ENCODE measurements around the gene KRT4. TPM values are rescaled to one million over a fixed set of nuclear protein-coding genes. Genes with fewer than 3 reads are reported as not detected.
A peak's percentile ranks its signal among the peaks of the same experiment; 100 is the strongest.

The KRT4 gene
- total RNA-seq, 1 experiment from 2014 or later = not detected

GRCh38 chr12:52790427-52791270 is 23.3 kb downstream of the KRT4 start:
- Histone ChIP-seq H3K9me2 (replicated peaks; ENCODE audit: insufficient read depth, low read length) (no peaks in the 10 kb centered on the region), H3K4me2 (ENCODE audit: low read depth, low read length, poor library complexity, severe bottlenecking) (no peak overlapping the region), H3K9ac (ENCODE audit: low read length) (no peak overlapping the region), H3K9me3 (ENCODE audit: low read length) (no peaks in the 10 kb centered on the region), H3K27me3 (ENCODE audit: low read length) (no peaks in the 10 kb centered on the region), H3K36me3 (ENCODE audit: insufficient read depth, low read length) (no peaks in the 10 kb centered on the region), H2AFZ (ENCODE audit: low read length) (no peak overlapping the region), H3K4me1 (ENCODE audit: low read length) (peaks cover 5% of the 10 kb centered on the region), H3K4me3 (ENCODE audit: low read length) (no peak overlapping the region), H3K27ac (ENCODE audit: low read length) (no peak overlapping the region), H4K20me1 (ENCODE audit: insufficient read depth, low read depth, low read length) (0 out of 2 replicates have a peak, but pooled peaks cover 4% of the 10 kb centered on the region), H3K79me2 (ENCODE audit: low read length) (no peaks in the 10 kb centered on the region)
- no peak for DNase-seq

DNA sequence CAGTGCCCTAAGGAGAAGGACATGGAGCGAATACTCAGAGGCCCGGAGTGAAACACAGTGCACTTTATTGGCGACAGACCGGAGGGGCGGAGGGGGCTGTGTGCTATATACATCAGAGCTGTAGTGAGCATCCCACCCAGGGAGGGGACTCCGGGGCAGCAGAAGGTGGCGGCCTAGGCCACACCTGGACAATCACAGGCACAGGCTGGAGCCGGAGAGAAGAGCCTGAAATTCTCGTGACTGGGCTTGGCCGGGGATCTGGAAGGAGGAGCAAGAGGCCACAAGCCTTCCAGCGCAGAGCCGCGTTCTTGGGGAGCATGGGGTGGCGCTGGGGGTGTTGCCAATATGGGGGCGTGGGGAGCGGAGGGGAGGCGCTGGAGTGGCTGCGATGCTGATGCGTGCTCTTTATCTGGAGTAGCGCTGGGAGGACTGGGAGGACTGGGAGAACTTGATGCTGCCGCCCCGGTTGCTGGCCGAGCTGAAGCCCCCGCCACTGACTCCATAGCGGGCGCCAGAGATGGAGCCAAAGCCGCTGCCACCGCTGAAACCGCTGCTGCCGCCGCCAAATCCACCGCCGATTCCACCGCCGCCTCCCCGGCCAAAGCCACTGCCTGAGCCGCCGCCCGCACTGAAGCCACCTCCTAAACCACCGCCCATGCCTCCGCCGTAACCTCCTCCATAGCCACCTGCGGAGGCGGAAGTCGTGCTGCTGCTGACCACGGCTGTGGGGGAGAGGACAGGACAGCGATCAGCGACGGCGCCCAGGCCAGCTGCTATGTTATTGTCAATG is 24.1 kb downstream of the KRT4 start:
- Histone ChIP-seq H3K27ac (ENCODE audit: low read length) (no peak overlapping the region), H3K9ac (ENCODE audit: low read length) (no peak overlapping the region), H3K9me2 (replicated peaks; ENCODE audit: insufficient read depth, low read length) (no peaks in the 10 kb centered on the region), H3K27me3 (ENCODE audit: low read length) (no peaks in the 10 kb centered on the region), H3K36me3 (ENCODE audit: insufficient read depth, low read length) (no peaks in the 10 kb centered on the region), H3K79me2 (ENCODE audit: low read length) (no peaks in the 10 kb centered on the region), H2AFZ (ENCODE audit: low read length) (no peak overlapping the region), H3K9me3 (ENCODE audit: low read length) (no peaks in the 10 kb centered on the region), H3K4me3 (ENCODE audit: low read length) (no peak overlapping the region), H3K4me1 (ENCODE audit: low read length) (peaks cover 13% of the 10 kb centered on the region), H3K4me2 (ENCODE audit: low read depth, low read length, poor library complexity, severe bottlenecking) (no peak overlapping the region), H4K20me1 (ENCODE audit: insufficient read depth, low read depth, low read length) (0 out of 2 replicates have a peak, but pooled peaks cover 4% of the 10 kb centered on the region)
- DNase-seq = no peak

DNA sequence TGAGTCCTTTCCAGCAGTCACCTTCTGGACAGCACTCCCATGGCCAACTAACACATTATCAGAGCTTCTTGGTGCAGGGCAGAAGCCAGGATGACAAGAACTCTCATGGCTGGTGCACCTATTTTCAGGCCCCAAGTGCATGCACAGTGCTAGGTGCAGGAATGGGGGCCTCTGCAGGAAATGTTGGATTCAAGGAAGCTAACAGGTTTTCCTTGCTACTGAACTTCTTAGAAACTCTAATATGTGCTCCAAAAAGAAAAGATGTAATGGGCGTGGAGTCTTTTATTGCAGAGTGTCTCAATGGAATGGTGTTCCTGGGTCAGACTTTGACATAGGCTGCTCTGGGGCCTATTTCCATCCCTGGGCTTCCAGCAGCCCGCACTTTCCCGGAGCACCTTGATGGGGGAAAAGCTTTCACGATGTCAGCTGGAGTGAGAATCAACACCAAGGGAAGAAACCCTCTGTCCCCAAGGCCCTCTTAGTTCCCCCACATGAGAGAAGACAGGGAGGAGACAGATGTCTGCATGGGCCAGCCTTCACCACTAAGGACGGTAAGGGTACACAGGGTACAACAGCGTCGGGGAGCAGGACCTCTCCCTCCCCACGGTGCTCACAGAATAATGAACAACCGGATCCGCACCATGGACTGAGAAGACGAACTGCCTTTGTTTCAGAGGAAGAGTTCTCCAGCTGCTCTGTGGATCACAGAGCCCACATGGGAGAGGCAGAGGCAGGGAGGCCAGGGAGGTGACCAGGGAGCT is 24.9 kb downstream of the KRT4 start:
- H3K27ac ChIP-seq (ENCODE audit: low read length) = no peak overlapping the region
- peaks cover 15% of the 10 kb centered on the region for H3K4me1 ChIP-seq (ENCODE audit: low read length)
- H3K27me3 ChIP-seq (ENCODE audit: low read length) = no peaks in the 10 kb centered on the region
- H3K9me2 ChIP-seq (replicated peaks; ENCODE audit: insufficient read depth, low read length) = no peaks in the 10 kb centered on the region
- H3K79me2 ChIP-seq (ENCODE audit: low read length) = no peaks in the 10 kb centered on the region
- H3K36me3 ChIP-seq (ENCODE audit: insufficient read depth, low read length) = no peaks in the 10 kb centered on the region
- H4K20me1 ChIP-seq (ENCODE audit: insufficient read depth, low read depth, low read length) = 0 out of 2 replicates have a peak, but pooled peaks cover 4% of the 10 kb centered on the region
- DNase-seq = no peak
- H3K4me3 ChIP-seq (ENCODE audit: low read length) = no peak overlapping the region
- no peak overlapping the region for H3K4me2 ChIP-seq (ENCODE audit: low read depth, low read length, poor library complexity, severe bottlenecking)
- H3K9me3 ChIP-seq (ENCODE audit: low read length) = no peaks in the 10 kb centered on the region
- H3K9ac ChIP-seq (ENCODE audit: low read length) = no peak overlapping the region
- no peak overlapping the region for H2AFZ ChIP-seq (ENCODE audit: low read length)

DNA sequence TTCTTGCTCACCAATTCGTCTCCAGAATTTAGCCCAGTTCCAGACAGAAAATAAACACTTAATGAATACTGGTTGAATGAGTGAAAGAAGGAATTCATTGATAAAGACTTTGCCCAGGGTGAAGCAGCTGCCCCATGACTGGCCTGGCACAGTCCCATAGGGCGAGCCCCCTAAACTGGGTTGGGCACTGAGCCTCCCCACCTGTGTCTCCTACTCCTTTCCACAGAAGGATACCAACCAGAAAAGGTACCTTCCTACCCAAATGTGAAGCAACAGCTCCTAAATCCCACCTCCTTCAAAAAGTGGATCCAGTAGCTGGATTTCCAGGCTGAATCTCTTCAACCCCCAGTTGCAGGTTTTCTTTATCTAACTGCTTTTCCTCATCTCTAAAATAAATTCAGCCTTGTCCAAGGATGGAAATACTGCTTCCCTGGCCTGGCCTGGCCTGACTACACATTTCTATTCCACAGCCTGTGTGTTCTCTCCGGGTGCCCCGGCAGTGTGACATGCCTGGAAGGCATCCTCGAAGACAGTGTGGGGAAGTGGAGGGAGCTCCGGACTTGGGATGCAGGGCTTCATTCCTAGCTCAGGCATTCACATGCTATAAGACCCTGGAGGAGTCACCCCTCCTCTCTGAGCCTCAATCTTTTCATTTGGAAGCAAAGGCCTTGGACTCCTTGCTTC is 25.6 kb downstream of the KRT4 start:
- no peak overlapping the region for H3K4me3 ChIP-seq (ENCODE audit: low read length)
- peaks cover 21% of the 10 kb centered on the region for H3K4me1 ChIP-seq (ENCODE audit: low read length)
- no peaks in the 10 kb centered on the region for H3K36me3 ChIP-seq (ENCODE audit: insufficient read depth, low read length)
- no peak overlapping the region for H3K9ac ChIP-seq (ENCODE audit: low read length)
- DNase-seq = no peak
- 0 out of 2 replicates have a peak, but pooled peaks cover 4% of the 10 kb centered on the region for H4K20me1 ChIP-seq (ENCODE audit: insufficient read depth, low read depth, low read length)
- no peaks in the 10 kb centered on the region for H3K9me3 ChIP-seq (ENCODE audit: low read length)
- no peak overlapping the region for H2AFZ ChIP-seq (ENCODE audit: low read length)
- H3K27me3 ChIP-seq (ENCODE audit: low read length) = no peaks in the 10 kb centered on the region
- H3K9me2 ChIP-seq (replicated peaks; ENCODE audit: insufficient read depth, low read length) = no peaks in the 10 kb centered on the region
- H3K27ac ChIP-seq (ENCODE audit: low read length) = no peak overlapping the region
- no peaks in the 10 kb centered on the region for H3K79me2 ChIP-seq (ENCODE audit: low read length)
- no peak overlapping the region for H3K4me2 ChIP-seq (ENCODE audit: low read depth, low read length, poor library complexity, severe bottlenecking)

- Histone ChIP-seq H2AFZ (ENCODE audit: low read length) (no peak overlapping the region), H3K4me3 (ENCODE audit: low read length) (no peak overlapping the region), H3K9me3 (ENCODE audit: low read length) (no peaks in the 10 kb centered on the region), H3K9me2 (replicated peaks; ENCODE audit: insufficient read depth, low read length) (no peaks in the 10 kb centered on the region), H3K79me2 (ENCODE audit: low read length) (no peaks in the 10 kb centered on the region), H3K27me3 (ENCODE audit: low read length) (no peaks in the 10 kb centered on the region), H3K36me3 (ENCODE audit: insufficient read depth, low read length) (no peaks in the 10 kb centered on the region), H3K4me1 (ENCODE audit: low read length) (peaks cover 21% of the 10 kb centered on the region), H3K4me2 (ENCODE audit: low read depth, low read length, poor library complexity, severe bottlenecking) (no peak overlapping the region), H4K20me1 (ENCODE audit: insufficient read depth, low read depth, low read length) (0 out of 2 replicates have a peak, but pooled peaks cover 4% of the 10 kb centered on the region), H3K9ac (ENCODE audit: low read length) (no peak overlapping the region), H3K27ac (ENCODE audit: low read length) (no peak overlapping the region)
- DNase-seq = peak; percentile 44
Measured at GRCh38 chr12:52787324-52788191, 26.4 kb downstream of the KRT4 start.

GRCh38 chr12:52784909-52785308 is 29.0 kb downstream of the KRT4 start:
- Histone ChIP-seq H3K4me1 (ENCODE audit: low read length) (peaks cover 21% of the 10 kb centered on the region), H3K4me3 (ENCODE audit: low read length) (no peak overlapping the region), H3K27me3 (ENCODE audit: low read length) (no peaks in the 10 kb centered on the region), H3K27ac (ENCODE audit: low read length) (no peak overlapping the region), H3K4me2 (ENCODE audit: low read depth, low read length, poor library complexity, severe bottlenecking) (no peak overlapping the region), H3K9me3 (ENCODE audit: low read length) (no peaks in the 10 kb centered on the region), H3K9ac (ENCODE audit: low read length) (no peak overlapping the region), H2AFZ (ENCODE audit: low read length) (no peak overlapping the region), H3K36me3 (ENCODE audit: insufficient read depth, low read length) (no peaks in the 10 kb centered on the region), H4K20me1 (ENCODE audit: insufficient read depth, low read depth, low read length) (peaks cover 4% of the 10 kb centered on the region; the same call in 1 of the 2 replicates), H3K79me2 (ENCODE audit: low read length) (no peaks in the 10 kb centered on the region), H3K9me2 (replicated peaks; ENCODE audit: insufficient read depth, low read length) (no peaks in the 10 kb centered on the region)
- no peak for DNase-seq

All from Karpas-422 (cell line).